K562 (cell line): ENCODE measurements around the gene SIGLEC11. TPM values are rescaled to one million over a fixed set of nuclear protein-coding genes. Genes with fewer than 3 reads are reported as not detected.

Source experiments
- CHCHD3 ChIP-seq: fragments of 250-450 bp; sonication (Bioruptor Pico); IDR thresholded peaks from 2 replicates; pipeline ENCODE4 v2.1.2; 2022; ENCODE audit warnings: mild to moderate bottlenecking
- CREB1 ChIP-seq, 2 experiments: sonication (generic) in 1 of 2; formaldehyde crosslinking in 1 of 2; IDR thresholded peaks; 2 replicates each; pipeline versions ENCODE4 v1.6.1 to v1.8.0; 2012 to 2022; ENCODE audit warnings: inconsistent platforms in 1 of 2, mild to moderate bottlenecking in 1 of 2, missing genetic modification reagents in 1 of 2, moderate library complexity in 1 of 2
- FOXJ3 ChIP-seq: sonication (generic); formaldehyde crosslinking; IDR thresholded peaks from 2 replicates; pipeline ENCODE4 v1.4.0; 2020; ENCODE audit warnings: mild to moderate bottlenecking, missing genetic modification reagents
- GATAD2A ChIP-seq: fragments of 450-650 bp; IDR thresholded peaks from 2 replicates; pipeline ENCODE4 v1.6.1; 2017
- HCFC1 ChIP-seq: IDR thresholded peaks from 2 replicates; pipeline ENCODE4 v1.6.1; 2012; ENCODE audit warnings: low read depth, low read length, improper control_type of control experiment
- HDAC8 ChIP-seq: fragments of 450-650 bp; IDR thresholded peaks from 2 replicates; pipeline ENCODE4 v1.6.1; 2016; ENCODE audit warnings: mild to moderate bottlenecking, missing genetic modification characterization, moderate library complexity, missing compliant biosample characterization
- HDGF ChIP-seq: fragments of 450-650 bp; IDR thresholded peaks from 2 replicates; pipeline ENCODE4 v1.6.1; 2016
- HMG20A ChIP-seq: fragments of 450-650 bp; formaldehyde crosslinking; conservative IDR thresholded peaks from 2 replicates; pipeline ENCODE4 v1.4.0; 2020; ENCODE audit warnings: mild to moderate bottlenecking, mixed read lengths
- KLF13 ChIP-seq: fragments of 450-650 bp; IDR thresholded peaks from 2 replicates; pipeline ENCODE4 v1.6.1; 2016; ENCODE audit warnings: missing genetic modification characterization, low read depth, mild to moderate bottlenecking, missing compliant biosample characterization, moderate library complexity, borderline replicate concordance
- MAFG ChIP-seq: fragments of 450-650 bp; conservative IDR thresholded peaks from 2 replicates; pipeline ENCODE4 v1.6.1; 2016; ENCODE audit warnings: missing genetic modification characterization, missing compliant biosample characterization
- MTA2 ChIP-seq: fragments of 450-650 bp; IDR thresholded peaks from 2 replicates; pipeline ENCODE4 v1.6.1; 2016; ENCODE audit warnings: low read depth
- NCOA6 ChIP-seq: fragments of 450-650 bp; IDR thresholded peaks from 2 replicates; pipeline ENCODE4 v1.6.1; 2017; ENCODE audit warnings: mild to moderate bottlenecking
- PTRF ChIP-seq: fragments of 450-650 bp; IDR thresholded peaks from 2 replicates; pipeline ENCODE4 v1.6.1; 2016; ENCODE audit warnings: mild to moderate bottlenecking, missing genetic modification characterization, missing compliant biosample characterization
- RBBP5 ChIP-seq: fragments of 200-600 bp; sonication (generic); IDR thresholded peaks from 2 replicates; pipeline ENCODE4 v1.6.1; 2012; ENCODE audit warnings: borderline replicate concordance, mild to moderate bottlenecking, low read length, control low read depth, inconsistent platforms; ENCODE audit not compliant: insufficient read depth, poor library complexity, severe bottlenecking
- SMARCB1 ChIP-seq: IDR thresholded peaks from 2 replicates; pipeline ENCODE4 v1.6.1; 2011; ENCODE audit warnings: improper control_type of control experiment, low read depth; ENCODE audit not compliant: insufficient read length
- SOX6 ChIP-seq: fragments of 450-650 bp; IDR thresholded peaks from 2 replicates; pipeline ENCODE4 v1.6.1; 2014; ENCODE audit warnings: mild to moderate bottlenecking
- SP2 ChIP-seq: IDR thresholded peaks from 2 replicates; pipeline ENCODE4 v1.6.1; 2011; ENCODE audit warnings: mild to moderate bottlenecking, low read depth, low read length, moderate library complexity; ENCODE audit not compliant: poor library complexity, severe bottlenecking; ENCODE audit errors: extremely low read depth
- TAF9B ChIP-seq: fragments of 450-650 bp; IDR thresholded peaks from 2 replicates; pipeline ENCODE4 v1.6.1; 2018; ENCODE audit warnings: mild to moderate bottlenecking; ENCODE audit not compliant: partially characterized antibody
- TBL1XR1 ChIP-seq, 2 experiments: IDR thresholded peaks; 2 replicates each; pipeline ENCODE4 v1.6.1; 2012; ENCODE audit warnings: improper control_type of control experiment in 2 of 2, low read length in 2 of 2, mild to moderate bottlenecking in 1 of 2
- ZNF212 ChIP-seq: fragments of 450-650 bp; formaldehyde crosslinking; IDR thresholded peaks from 2 replicates; pipeline ENCODE4 v1.4.0; 2020; ENCODE audit warnings: mild to moderate bottlenecking
- ZNF583 ChIP-seq: fragments of 250-450 bp; sonication (Bioruptor Pico); IDR thresholded peaks from 2 replicates; pipeline ENCODE4 v1.4.0; 2020
- ZNF699 ChIP-seq: fragments of 250-450 bp; sonication (Bioruptor Pico); IDR thresholded peaks from 2 replicates; pipeline ENCODE4 v1.8.0; 2021; ENCODE audit warnings: mild to moderate bottlenecking, moderate library complexity; ENCODE audit not compliant: insufficient replicate concordance
- polyA plus RNA-seq, 8 experiments: library from polyadenylated mRNA; depleted of rRNA in 4 of 8; stranded (reverse) in 5 of 8; unstranded in 3 of 8; fragments of >200 nt; fragmentation: Nextera tagmentation in 2 of 8; fragmentation: Illumina TruSeq in 1 of 8; extraction: Ambion mirVana in 2 of 8; extraction: Trizol in 1 of 8; gene quantifications; 2 replicates each; pipeline versions ENCODE4 v1.2.1 to v1.2.3, GENCODE V29; 2011 to 2014; ENCODE audit warnings: inconsistent platforms in 1 of 8, missing spikeins in 1 of 8
- total RNA-seq, 7 experiments: library from RNA; depleted of rRNA in 6 of 7; stranded (reverse); fragments of >200 nt in 6 of 7; fragmentation: Illumina TruSeq in 2 of 7; extraction: Trizol in 2 of 7; gene quantifications; 2 replicates each; pipeline versions ENCODE4 v1.2.1 to v1.2.3, GENCODE V29; 2011 to 2021; ENCODE audit warnings: low replicate concordance in 1 of 7
- TF ChIP-seq, protein P1 (sequence below), 2 experiments: fragments of 450-650 bp in 1 of 2; sonication (generic) in 1 of 2; formaldehyde crosslinking; conservative IDR thresholded peaks; 2 replicates each; pipeline versions ENCODE4 v1.4.0 to v1.8.1; 2020 to 2022; ENCODE audit warnings: mild to moderate bottlenecking in 1 of 2, missing genetic modification reagents in 1 of 2
- TF ChIP-seq, protein P2 (sequence below): sonication (generic); formaldehyde crosslinking; IDR thresholded peaks from 2 replicates; pipeline ENCODE4 v1.8.1; 2022; ENCODE audit warnings: missing genetic modification reagents
- TF ChIP-seq, protein P3 (sequence below): fragments of 250-450 bp; sonication (Bioruptor Pico); IDR thresholded peaks from 2 replicates; pipeline ENCODE4 v1.5.0; 2021
- TF ChIP-seq, protein P4 (sequence below): fragments of 450-650 bp; IDR thresholded peaks from 2 replicates; pipeline ENCODE4 v1.6.1; 2018; ENCODE audit warnings: mild to moderate bottlenecking, low read depth; ENCODE audit not compliant: partially characterized antibody

Gene SIGLEC11
- total and polyA plus RNA-seq, 9 of the 15 experiments (the other 6 are each of a cell fraction or from before 2014, with no cell fraction given) = not detected

DNA sequence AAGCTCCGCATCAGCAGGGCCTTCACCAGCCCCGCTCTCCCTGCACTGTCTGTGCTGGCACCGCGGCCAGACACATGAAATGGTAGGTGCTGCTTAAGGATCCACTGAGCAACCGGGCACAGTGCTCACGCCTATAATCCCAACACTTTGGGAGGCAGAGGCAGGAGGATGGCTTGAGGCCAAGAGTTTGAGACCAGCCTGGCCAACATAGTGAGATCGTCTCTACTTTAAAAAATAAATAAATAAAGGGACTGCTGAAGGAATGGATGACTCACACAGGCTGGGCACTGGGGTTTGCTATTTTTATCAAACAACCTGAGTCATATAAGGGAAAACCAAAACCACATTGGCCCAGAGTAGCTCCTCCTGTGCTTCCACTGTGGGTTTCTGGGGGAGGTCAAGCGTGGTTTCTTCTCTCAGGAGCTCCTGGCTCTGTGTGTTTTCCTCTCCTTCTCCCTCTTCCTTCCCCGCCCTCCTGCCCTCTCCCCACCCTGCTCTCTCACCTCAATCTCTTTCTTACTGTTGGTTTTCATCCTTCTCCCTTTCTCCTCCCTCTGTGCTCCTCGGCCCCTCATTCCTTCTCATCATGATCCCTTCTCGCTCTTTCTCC lies 42.9 kb upstream of the SIGLEC11 start (continued):
- TF ChIP-seq, protein P1, sequence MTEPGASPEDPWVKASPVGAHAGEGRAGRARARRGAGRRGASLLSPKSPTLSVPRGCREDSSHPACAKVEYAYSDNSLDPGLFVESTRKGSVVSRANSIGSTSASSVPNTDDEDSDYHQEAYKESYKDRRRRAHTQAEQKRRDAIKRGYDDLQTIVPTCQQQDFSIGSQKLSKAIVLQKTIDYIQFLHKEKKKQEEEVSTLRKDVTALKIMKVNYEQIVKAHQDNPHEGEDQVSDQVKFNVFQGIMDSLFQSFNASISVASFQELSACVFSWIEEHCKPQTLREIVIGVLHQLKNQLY (CRISPR knock-in tag; conservative IDR thresholded peaks at IDR 0.05) = no peak
- TF ChIP-seq HDAC8 (tag) (no peak), SOX6 (no peak), TBL1XR1 (IDR thresholded peaks at IDR 0.05; ENCODE audit: low read length in 2 of 2) (no peak), MTA2 (no peak), GATAD2A (no peak), ZNF699 (no peak), ZNF583 (CRISPR knock-in tag) (no peak), SMARCB1 (no peak), RBBP5 (no peak), NCOA6 (no peak), PTRF (tag) (no peak), HDGF (no peak), KLF13 (tag) (no peak), CHCHD3 (no peak), MAFG (0 out of 2 replicates have a peak, but pooled peaks have one; percentile 17), HCFC1 (no peak), FOXJ3 (CRISPR knock-in tag) (no peak), CREB1 (IDR thresholded peaks at IDR 0.05) (no peak), CREB1 (CRISPR knock-in tag; IDR thresholded peaks at IDR 0.05) (no peak), TAF9B (no peak), HMG20A (no peak), ZNF212 (CRISPR knock-in tag) (no peak), SP2 (no peak)
- TF ChIP-seq, protein P2, sequence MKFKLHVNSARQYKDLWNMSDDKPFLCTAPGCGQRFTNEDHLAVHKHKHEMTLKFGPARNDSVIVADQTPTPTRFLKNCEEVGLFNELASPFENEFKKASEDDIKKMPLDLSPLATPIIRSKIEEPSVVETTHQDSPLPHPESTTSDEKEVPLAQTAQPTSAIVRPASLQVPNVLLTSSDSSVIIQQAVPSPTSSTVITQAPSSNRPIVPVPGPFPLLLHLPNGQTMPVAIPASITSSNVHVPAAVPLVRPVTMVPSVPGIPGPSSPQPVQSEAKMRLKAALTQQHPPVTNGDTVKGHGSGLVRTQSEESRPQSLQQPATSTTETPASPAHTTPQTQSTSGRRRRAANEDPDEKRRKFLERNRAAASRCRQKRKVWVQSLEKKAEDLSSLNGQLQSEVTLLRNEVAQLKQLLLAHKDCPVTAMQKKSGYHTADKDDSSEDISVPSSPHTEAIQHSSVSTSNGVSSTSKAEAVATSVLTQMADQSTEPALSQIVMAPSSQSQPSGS (CRISPR knock-in tag) = no peak
- TF ChIP-seq, protein P3, sequence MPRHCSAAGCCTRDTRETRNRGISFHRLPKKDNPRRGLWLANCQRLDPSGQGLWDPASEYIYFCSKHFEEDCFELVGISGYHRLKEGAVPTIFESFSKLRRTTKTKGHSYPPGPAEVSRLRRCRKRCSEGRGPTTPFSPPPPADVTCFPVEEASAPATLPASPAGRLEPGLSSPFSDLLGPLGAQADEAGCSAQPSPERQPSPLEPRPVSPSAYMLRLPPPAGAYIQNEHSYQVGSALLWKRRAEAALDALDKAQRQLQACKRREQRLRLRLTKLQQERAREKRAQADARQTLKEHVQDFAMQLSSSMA (CRISPR knock-in tag) = no peak
- TF ChIP-seq, protein P4, sequence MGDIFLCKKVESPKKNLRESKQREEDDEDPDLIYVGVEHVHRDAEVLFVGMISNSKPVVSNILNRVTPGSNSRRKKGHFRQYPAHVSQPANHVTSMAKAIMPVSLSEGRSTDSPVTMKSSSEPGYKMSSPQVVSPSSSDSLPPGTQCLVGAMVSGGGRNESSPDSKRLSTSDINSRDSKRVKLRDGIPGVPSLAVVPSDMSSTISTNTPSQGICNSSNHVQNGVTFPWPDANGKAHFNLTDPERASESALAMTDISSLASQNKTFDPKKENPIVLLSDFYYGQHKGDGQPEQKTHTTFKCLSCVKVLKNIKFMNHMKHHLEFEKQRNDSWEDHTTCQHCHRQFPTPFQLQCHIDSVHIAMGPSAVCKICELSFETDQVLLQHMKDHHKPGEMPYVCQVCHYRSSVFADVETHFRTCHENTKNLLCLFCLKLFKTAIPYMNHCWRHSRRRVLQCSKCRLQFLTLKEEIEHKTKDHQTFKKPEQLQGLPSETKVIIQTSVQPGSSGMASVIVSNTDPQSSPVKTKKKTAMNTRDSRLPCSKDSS = no peak
